C4-2B (cell line): Measurements from ENCODE around the gene KIAA1755.

Source experiments
- CTCF ChIP-seq: fragments of 450-650 bp; conservative IDR thresholded peaks from 2 replicates; pipeline ENCODE4 v1.5.1; 2017; ENCODE audit warnings: mild to moderate bottlenecking
- ZFX ChIP-seq: fragments of 450-650 bp; IDR thresholded peaks from 2 replicates; pipeline ENCODE4 v1.6.1; 2017

- TF ChIP-seq CTCF, result no peak
- no peak for TF ChIP-seq ZFX
These were observed 97.4 kb downstream of the KIAA1755 start for GRCh38 chr20:38162878-38163875.
